ENCODE measurements around the gene PCDHGA8. TPM values are rescaled to one million over a fixed set of nuclear protein-coding genes. Genes with fewer than 3 reads are reported as not detected.

PCDHGA8 gene
- total and polyA plus RNA-seq, 2 of the 13 experiments (the other 11 are each of a cell fraction or from before 2014, with no cell fraction given) = 0.05 to 0.29 TPM

DNA sequence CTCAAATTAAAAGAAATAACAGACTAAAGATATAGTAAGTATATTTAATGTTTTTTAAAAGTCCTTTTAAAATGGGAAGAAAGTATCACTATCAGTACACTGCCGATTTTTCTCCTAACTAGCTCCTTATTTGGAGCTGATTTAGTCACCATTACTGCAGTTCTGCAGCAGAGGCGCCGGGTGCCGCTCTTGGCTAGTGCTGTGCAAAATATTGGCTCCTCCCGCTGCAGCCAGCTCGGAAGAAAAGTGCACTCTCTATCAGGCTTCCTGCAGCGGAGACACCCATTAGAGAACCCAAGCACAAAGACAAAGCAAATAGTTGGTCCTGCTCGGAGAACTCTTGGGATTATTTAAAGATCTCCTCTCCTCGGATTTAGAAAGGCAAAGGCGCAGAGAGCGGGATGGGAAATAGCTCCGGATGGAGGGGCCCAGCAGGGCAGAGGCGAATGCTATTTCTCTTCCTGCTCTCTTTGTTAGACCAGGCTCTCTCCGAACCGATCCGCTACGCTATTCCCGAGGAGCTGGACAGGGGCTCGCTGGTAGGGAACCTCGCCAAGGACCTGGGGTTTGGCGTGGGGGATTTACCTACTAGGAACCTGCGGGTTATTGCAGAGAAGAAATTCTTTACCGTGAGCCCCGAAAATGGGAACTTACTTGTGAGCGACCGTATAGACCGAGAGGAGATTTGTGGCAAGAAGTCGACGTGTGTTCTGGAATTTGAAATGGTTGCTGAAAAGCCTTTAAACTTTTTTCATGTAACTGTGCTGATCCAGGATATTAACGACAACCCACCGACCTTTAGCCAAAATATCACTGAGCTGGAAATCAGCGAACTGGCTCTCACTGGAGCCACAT, 22.2 kb upstream of the PCDHGA8 start, which contains the start of gene PCDHGB3 (continued):
- no peak for TF ChIP-seq USF2 (IDR thresholded peaks at IDR 0.05; ENCODE audit: low read depth, low read length)
- no peak for TF ChIP-seq USF2 (CRISPR knock-in tag; IDR thresholded peaks at IDR 0.05; ENCODE audit: borderline replicate concordance)
- no peak for TF ChIP-seq RXRB (CRISPR knock-in tag; IDR thresholded peaks at IDR 0.05; ENCODE audit: borderline replicate concordance)
- TF ChIP-seq ZNF569 (CRISPR knock-in tag; IDR thresholded peaks at IDR 0.05; ENCODE audit: borderline replicate concordance) = no peak
- TF ChIP-seq, protein P1, sequence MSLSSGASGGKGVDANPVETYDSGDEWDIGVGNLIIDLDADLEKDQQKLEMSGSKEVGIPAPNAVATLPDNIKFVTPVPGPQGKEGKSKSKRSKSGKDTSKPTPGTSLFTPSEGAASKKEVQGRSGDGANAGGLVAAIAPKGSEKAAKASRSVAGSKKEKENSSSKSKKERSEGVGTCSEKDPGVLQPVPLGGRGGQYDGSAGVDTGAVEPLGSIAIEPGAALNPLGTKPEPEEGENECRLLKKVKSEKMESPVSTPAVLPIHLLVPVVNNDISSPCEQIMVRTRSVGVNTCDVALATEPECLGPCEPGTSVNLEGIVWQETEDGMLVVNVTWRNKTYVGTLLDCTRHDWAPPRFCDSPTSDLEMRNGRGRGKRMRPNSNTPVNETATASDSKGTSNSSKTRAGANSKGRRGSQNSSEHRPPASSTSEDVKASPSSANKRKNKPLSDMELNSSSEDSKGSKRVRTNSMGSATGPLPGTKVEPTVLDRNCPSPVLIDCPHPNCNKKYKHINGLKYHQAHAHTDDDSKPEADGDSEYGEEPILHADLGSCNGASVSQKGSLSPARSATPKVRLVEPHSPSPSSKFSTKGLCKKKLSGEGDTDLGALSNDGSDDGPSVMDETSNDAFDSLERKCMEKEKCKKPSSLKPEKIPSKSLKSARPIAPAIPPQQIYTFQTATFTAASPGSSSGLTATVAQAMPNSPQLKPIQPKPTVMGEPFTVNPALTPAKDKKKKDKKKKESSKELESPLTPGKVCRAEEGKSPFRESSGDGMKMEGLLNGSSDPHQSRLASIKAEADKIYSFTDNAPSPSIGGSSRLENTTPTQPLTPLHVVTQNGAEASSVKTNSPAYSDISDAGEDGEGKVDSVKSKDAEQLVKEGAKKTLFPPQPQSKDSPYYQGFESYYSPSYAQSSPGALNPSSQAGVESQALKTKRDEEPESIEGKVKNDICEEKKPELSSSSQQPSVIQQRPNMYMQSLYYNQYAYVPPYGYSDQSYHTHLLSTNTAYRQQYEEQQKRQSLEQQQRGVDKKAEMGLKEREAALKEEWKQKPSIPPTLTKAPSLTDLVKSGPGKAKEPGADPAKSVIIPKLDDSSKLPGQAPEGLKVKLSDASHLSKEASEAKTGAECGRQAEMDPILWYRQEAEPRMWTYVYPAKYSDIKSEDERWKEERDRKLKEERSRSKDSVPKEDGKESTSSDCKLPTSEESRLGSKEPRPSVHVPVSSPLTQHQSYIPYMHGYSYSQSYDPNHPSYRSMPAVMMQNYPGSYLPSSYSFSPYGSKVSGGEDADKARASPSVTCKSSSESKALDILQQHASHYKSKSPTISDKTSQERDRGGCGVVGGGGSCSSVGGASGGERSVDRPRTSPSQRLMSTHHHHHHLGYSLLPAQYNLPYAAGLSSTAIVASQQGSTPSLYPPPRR (CRISPR knock-in tag; IDR thresholded peaks at IDR 0.05; ENCODE audit: borderline replicate concordance) = no peak
- TF ChIP-seq ZNF781 (CRISPR knock-in tag; IDR thresholded peaks at IDR 0.05; ENCODE audit: borderline replicate concordance, not compliant biosample characterization) = no peak

Data from HepG2 (cell line).